Measurements from ENCODE around the gene RARA.
"Not testable (repeated sequence)": the region's sequence is repeated elsewhere in the genome, so short reads cannot be mapped to it uniquely, and the experiment has no call there.

The RARA gene

DNA sequence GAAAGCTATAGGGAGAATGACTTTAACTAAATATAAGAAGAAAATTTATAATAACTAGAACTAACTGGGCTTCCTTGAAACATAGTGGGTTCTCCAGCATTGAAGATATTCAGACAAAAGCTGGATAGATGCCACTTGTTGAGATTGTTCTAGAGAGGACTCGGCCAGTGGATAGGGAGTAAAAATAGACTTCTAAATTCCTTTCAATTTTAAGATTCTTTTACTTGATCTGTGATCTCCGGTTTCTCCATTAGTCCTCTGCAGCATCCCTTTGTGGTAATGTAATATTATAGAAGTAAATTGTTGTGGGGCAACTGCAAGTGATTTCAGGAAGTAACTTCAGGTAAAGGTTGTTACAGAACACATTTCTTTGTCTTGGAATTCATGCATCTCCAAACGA is 10.3 kb upstream of the RARA start:
- H3K36me3 ChIP-seq (ENCODE audit: control insufficient read depth, insufficient read depth, low read length): peaks cover 97% of the 10 kb centered on the region
- no peak overlapping the region for H3K4me3 ChIP-seq (ENCODE audit: low read depth, low read length)
- H3K27me3 ChIP-seq (ENCODE audit: control insufficient read depth, insufficient read depth, low read length): no peaks in the 10 kb centered on the region

DNA sequence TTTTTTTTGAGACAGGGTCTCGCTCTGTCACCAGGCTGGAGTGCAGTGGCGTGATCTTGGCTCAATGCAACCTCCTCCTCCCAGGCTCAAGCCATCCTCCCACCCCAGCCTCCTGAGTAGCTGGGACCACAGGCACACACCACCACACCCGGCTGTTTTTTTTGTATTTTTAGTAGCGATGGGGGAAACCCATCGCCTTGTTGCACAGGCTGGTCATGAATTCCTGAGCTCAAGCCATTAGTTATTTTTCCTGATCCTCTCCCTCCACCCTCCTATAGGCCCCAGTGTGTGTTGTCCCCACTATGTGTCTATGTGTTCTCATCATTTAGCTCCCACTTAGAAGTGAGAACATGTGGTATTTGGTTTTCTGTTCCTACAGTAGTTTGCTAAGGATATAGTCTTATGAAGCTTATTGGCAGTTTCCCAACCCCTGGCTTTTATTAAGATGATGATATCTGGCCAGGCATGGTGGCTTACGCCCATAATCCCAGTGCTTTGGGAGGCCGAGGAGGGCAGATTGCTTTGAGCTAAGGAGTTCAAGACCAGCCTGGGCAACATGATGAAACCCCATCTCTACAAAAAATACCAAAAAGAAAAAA is 9.7 kb upstream of the RARA start:
- H3K36me3 ChIP-seq (ENCODE audit: control insufficient read depth, insufficient read depth, low read length): peaks cover 97% of the 10 kb centered on the region
- H3K9ac ChIP-seq (ENCODE audit: low read depth, low read length); H3K27ac ChIP-seq (ENCODE audit: low read depth, low read length); H3K4me3 ChIP-seq (ENCODE audit: low read depth, low read length); H3K9me3 ChIP-seq (ENCODE audit: control insufficient read depth, insufficient read depth, low read length); H3K27me3 ChIP-seq (ENCODE audit: control insufficient read depth, insufficient read depth, low read length): not testable (repeated sequence)
- peaks cover 27% of the 10 kb centered on the region for H3K4me1 ChIP-seq (ENCODE audit: control insufficient read depth, insufficient read depth, low read length)

More for the DNA sequence above, 10.3 kb upstream of the RARA start:
- Histone ChIP-seq H3K27ac (ENCODE audit: low read depth, low read length) (no peak overlapping the region), H3K4me1 (ENCODE audit: control insufficient read depth, insufficient read depth, low read length) (peaks cover 30% of the 10 kb centered on the region), H3K9me3 (ENCODE audit: control insufficient read depth, insufficient read depth, low read length) (no peaks in the 10 kb centered on the region), H3K9ac (ENCODE audit: low read depth, low read length) (no peak overlapping the region)

DNA sequence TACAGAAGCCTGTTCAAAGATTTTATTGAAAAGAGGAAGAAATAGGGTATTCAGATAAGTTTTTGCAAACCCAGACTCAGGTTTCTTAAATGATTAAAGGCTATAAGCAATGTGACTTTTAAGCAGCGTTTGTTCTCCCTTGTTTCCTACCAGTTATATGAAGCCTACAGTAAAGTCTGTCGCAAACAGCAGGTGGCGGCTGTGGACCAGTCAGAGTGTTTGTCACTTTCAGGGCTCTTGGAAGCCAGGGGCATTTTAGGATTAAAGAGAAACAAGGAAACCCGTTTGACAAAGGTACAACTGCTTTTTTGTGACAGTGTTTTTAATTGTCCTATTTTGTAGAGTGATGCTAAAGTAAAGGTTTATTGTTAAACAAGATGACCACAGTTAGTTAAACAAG is 7.7 kb upstream of the RARA start:
- H3K27ac ChIP-seq (ENCODE audit: low read depth, low read length): no peak overlapping the region
- H3K9ac ChIP-seq (ENCODE audit: low read depth, low read length): no peak overlapping the region
- no peaks in the 10 kb centered on the region for H3K9me3 ChIP-seq (ENCODE audit: control insufficient read depth, insufficient read depth, low read length)
- H3K4me1 ChIP-seq (ENCODE audit: control insufficient read depth, insufficient read depth, low read length): peaks cover 13% of the 10 kb centered on the region
- H3K4me3 ChIP-seq (ENCODE audit: low read depth, low read length): no peak overlapping the region
- no peaks in the 10 kb centered on the region for H3K27me3 ChIP-seq (ENCODE audit: control insufficient read depth, insufficient read depth, low read length)
- peaks cover 79% of the 10 kb centered on the region for H3K36me3 ChIP-seq (ENCODE audit: control insufficient read depth, insufficient read depth, low read length)

DNA sequence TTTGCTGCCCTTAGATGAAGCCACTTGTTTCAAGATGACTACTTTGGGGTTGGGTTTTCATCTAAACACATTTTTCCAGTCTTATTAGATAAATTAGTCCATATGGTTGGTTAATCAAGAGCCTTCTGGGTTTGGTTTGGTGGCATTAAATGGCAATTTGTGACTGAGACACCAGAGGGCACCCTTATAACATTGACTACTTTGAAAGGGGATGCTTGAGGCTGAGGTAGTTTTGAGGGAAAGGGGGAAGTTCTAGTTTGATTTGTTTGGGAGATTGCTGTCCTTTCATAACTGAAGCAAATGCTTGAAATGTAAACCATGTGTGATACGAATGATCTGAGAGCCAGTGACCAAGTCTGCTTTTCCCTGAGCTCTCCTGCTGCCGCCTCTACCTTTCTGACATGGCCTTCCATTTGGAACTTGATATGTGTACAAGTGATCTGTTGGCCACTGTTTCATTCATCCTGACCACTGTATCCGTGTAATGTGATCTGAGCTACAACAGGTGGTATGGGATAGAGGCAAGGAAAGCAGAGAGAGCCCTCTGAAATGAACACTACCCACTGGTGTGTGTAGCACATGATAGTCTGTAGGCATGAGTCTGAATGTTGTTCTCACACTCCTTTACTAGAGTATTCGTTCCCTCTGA is 5.8 kb upstream of the RARA start:
- no peaks in the 10 kb centered on the region for H3K9me3 ChIP-seq (ENCODE audit: control insufficient read depth, insufficient read depth, low read length)
- H3K9ac ChIP-seq (ENCODE audit: low read depth, low read length): no peak overlapping the region
- no peak overlapping the region for H3K27ac ChIP-seq (ENCODE audit: low read depth, low read length)
- no peak overlapping the region for H3K4me3 ChIP-seq (ENCODE audit: low read depth, low read length)
- H3K36me3 ChIP-seq (ENCODE audit: control insufficient read depth, insufficient read depth, low read length): peaks cover 61% of the 10 kb centered on the region
- no peaks in the 10 kb centered on the region for H3K27me3 ChIP-seq (ENCODE audit: control insufficient read depth, insufficient read depth, low read length)
- peaks cover 26% of the 10 kb centered on the region for H3K4me1 ChIP-seq (ENCODE audit: control insufficient read depth, insufficient read depth, low read length)

DNA sequence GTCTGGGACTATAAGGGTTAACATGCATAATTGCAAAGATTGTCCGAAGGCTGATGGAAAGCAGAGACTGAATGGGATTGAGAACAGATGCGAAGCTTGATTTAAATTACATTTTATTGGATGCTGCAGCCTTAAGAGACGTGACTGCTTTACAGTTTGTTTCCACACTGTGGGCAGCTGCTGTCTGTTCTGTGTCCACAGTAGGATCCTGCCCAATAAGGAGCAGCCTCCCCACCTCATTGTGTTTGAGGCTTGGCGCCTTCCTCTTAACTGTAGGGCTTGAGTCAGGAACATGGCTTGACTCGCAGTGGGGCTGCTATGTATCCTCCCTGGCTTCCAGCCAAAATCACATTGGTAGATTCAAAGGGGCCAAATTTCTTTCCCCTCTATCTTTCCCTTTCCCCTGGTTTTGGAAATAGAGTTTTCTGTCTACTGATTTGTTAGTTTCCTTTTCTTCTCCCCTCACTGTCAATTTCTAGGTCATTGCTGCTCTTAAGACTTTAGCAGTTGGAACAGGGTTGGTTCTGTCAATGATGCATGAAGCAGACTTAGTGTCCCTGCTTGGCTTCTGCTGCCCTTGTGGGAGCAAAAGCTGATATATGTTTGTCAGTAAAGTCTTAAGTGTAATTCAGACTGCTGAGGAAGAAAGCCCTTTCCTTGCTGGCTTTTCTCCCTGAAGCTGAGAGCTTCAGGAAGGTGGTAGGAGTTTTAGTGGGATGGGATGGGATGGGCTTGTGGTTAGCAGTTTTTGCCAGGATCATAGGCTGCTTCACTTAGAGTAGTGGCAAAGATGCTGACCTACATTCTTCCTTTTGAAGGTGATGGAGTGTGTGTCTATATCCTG is 5.0 kb upstream of the RARA start:
- Histone ChIP-seq H3K9me3 (ENCODE audit: control insufficient read depth, insufficient read depth, low read length) (no peaks in the 10 kb centered on the region), H3K27ac (ENCODE audit: low read depth, low read length) (no peak overlapping the region), H3K9ac (ENCODE audit: low read depth, low read length) (no peak overlapping the region), H3K4me1 (ENCODE audit: control insufficient read depth, insufficient read depth, low read length) (peaks cover 33% of the 10 kb centered on the region), H3K36me3 (ENCODE audit: control insufficient read depth, insufficient read depth, low read length) (peaks cover 53% of the 10 kb centered on the region), H3K4me3 (ENCODE audit: low read depth, low read length) (no peak overlapping the region), H3K27me3 (ENCODE audit: control insufficient read depth, insufficient read depth, low read length) (no peaks in the 10 kb centered on the region)

DNA sequence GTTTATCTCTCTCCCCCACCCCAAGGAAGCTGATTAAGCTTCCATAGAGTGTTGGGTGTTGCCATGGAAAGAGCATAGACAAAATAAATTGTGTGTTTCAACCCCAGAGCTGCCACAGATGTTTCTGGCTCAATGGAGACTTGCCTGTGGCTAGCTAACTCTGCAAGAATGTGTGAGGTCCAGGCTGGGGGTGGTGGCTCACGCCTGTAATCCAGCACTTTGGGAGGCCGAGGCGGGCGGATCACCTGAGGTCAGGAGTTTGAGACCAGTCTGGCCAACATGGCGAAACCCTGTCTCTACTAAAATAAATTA is 4.5 kb upstream of the RARA start:
- H3K9me3 ChIP-seq (ENCODE audit: control insufficient read depth, insufficient read depth, low read length); H3K27ac ChIP-seq (ENCODE audit: low read depth, low read length); H3K9ac ChIP-seq (ENCODE audit: low read depth, low read length); H3K27me3 ChIP-seq (ENCODE audit: control insufficient read depth, insufficient read depth, low read length); H3K4me3 ChIP-seq (ENCODE audit: low read depth, low read length): not testable (repeated sequence)
- H3K4me1 ChIP-seq (ENCODE audit: control insufficient read depth, insufficient read depth, low read length): peaks cover 35% of the 10 kb centered on the region
- peaks cover 48% of the 10 kb centered on the region for H3K36me3 ChIP-seq (ENCODE audit: control insufficient read depth, insufficient read depth, low read length)

DNA sequence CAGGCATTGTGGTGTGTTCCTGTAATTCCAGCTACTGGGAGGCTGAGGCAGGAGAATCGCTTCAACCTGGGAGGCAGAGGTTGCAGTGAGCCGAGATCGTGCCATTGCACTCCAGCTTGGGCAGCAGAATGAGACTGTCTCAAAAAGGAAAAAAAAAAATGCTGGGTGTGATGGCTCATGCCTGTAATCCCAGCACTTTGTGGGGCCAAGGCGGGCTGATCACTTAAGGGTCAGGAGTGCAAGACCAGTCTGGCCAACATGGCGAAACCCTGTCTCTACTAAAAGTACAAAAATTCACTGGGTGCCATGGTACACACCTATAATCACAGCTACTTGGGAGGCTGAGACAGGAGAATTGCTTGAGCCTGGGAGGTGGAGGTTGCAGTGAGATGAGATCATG is 4.1 kb upstream of the RARA start:
- H3K4me3 ChIP-seq (ENCODE audit: low read depth, low read length); H3K27ac ChIP-seq (ENCODE audit: low read depth, low read length); H3K27me3 ChIP-seq (ENCODE audit: control insufficient read depth, insufficient read depth, low read length); H3K9ac ChIP-seq (ENCODE audit: low read depth, low read length); H3K9me3 ChIP-seq (ENCODE audit: control insufficient read depth, insufficient read depth, low read length): not testable (repeated sequence)
- Histone ChIP-seq H3K36me3 (ENCODE audit: control insufficient read depth, insufficient read depth, low read length) (peaks cover 44% of the 10 kb centered on the region), H3K4me1 (ENCODE audit: control insufficient read depth, insufficient read depth, low read length) (peaks cover 39% of the 10 kb centered on the region)

DNA sequence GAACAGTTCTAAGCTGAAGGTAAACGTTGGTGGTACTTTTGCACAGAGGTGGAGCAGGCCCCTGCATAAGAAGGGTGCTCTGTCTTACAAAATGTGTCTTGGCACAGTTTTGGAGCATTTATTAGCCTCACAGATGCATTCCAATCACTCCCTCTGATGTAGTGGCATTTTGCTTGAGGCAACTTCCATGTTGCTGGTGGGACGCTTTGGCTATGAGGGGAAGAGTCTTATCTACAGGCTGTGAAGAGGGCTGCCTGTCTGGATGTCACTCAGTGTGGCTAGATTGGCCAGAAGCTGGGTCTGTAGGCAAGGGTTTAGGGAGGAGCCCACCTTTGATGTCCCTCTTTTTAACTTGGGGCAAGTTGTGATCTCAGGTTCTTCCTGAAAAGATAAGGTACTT is 2.6 kb upstream of the RARA start:
- Histone ChIP-seq H3K9ac (ENCODE audit: low read depth, low read length) (no peak overlapping the region), H3K9me3 (ENCODE audit: control insufficient read depth, insufficient read depth, low read length) (no peaks in the 10 kb centered on the region), H3K4me1 (ENCODE audit: control insufficient read depth, insufficient read depth, low read length) (peaks cover 42% of the 10 kb centered on the region), H3K27ac (ENCODE audit: low read depth, low read length) (peak overlapping the region; percentile 69), H3K27me3 (ENCODE audit: control insufficient read depth, insufficient read depth, low read length) (no peaks in the 10 kb centered on the region), H3K36me3 (ENCODE audit: control insufficient read depth, insufficient read depth, low read length) (peaks cover 30% of the 10 kb centered on the region), H3K4me3 (ENCODE audit: low read depth, low read length) (no peak overlapping the region)

DNA sequence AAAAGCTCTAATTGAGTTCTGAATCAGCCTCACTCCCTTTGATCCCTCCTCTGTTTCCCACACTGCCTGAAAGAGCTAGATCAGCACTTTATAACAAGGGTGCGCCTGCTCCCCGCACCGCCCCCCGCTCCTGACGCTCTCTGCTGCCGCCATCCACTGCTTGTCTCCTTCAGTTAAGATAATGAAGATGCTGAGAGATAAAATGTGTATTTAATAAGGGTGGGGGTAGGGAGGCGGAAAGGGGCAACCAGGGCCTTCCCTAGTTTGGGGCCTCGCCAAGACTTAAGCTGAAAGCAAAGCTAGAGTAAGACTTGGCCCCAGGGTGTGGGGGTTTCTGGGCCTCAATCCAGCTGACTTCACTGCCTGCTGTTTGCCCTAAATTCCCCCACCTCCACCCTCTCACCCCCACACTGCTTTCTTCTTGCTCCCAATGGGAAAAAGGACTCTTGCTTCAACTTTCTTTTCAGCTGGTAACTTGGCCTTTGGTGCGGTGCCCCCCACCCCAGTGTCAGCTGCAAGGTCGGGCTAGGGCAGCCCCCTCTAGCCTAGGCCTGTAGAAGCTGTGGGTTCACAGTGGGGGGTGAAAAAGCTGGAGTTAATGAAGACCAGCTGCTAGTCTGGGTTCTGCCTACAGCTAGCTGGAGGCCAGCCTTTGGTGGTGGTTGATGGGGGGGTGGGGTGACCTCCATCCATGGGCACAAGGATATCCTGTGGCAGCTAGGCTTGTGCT is 1.8 kb upstream of the RARA start:
- Histone ChIP-seq H3K4me3 (ENCODE audit: low read depth, low read length) (0 out of 2 replicates have a peak overlapping the region, but pooled peaks have one; percentile 3), H3K27ac (ENCODE audit: low read depth, low read length) (peak overlapping the region; percentile 69), H3K9me3 (ENCODE audit: control insufficient read depth, insufficient read depth, low read length) (no peaks in the 10 kb centered on the region), H3K27me3 (ENCODE audit: control insufficient read depth, insufficient read depth, low read length) (no peaks in the 10 kb centered on the region), H3K9ac (ENCODE audit: low read depth, low read length) (no peak overlapping the region), H3K36me3 (ENCODE audit: control insufficient read depth, insufficient read depth, low read length) (peaks cover 22% of the 10 kb centered on the region), H3K4me1 (ENCODE audit: control insufficient read depth, insufficient read depth, low read length) (peaks cover 42% of the 10 kb centered on the region)

DNA sequence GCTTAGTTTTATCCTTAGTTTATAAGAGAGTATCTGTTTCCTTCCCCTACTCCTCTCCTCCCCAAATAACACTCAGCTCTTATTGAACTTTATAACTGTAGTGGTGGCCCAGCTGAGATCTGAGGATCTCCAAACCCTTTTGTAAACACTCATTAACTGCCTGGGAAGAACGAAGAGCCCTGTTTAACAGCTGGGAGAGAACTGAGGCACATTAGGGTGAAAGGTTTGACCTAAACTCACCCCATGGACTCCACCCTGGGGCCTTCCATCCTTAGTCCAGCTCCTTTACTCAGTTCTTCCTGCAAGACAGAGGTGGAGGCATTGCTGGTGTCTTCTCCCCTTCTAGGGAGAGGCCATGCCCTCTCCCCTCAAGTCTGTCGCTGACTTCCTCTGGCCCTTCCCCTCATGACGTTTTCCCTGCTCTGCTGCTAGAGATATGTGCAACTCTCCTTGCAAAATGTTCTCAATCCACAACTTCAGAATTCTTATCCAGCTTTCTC is 1.2 kb upstream of the RARA start:
- Histone ChIP-seq H3K27ac (ENCODE audit: low read depth, low read length) (peak overlapping the region; percentile 69), H3K9ac (ENCODE audit: low read depth, low read length) (no peak overlapping the region), H3K4me3 (ENCODE audit: low read depth, low read length) (no peak overlapping the region), H3K4me1 (ENCODE audit: control insufficient read depth, insufficient read depth, low read length) (peaks cover 42% of the 10 kb centered on the region), H3K27me3 (ENCODE audit: control insufficient read depth, insufficient read depth, low read length) (no peaks in the 10 kb centered on the region), H3K9me3 (ENCODE audit: control insufficient read depth, insufficient read depth, low read length) (no peaks in the 10 kb centered on the region), H3K36me3 (ENCODE audit: control insufficient read depth, insufficient read depth, low read length) (peaks cover 16% of the 10 kb centered on the region)

Measured in HUES48 (cell line).